Kidney (tissue), 14 donors: ENCODE results near the gene MISP. TPM values are rescaled to one million over a fixed set of nuclear protein-coding genes. Genes with fewer than 3 reads are reported as not detected.

ENCODE experiments used
- DNase-seq, 5 donors: peaks; one replicate each; pipeline ENCODE4 v3.0.0-alpha.2; 2013 to 2020
- FAIRE-seq: peaks from 2 replicates; lab custom pipeline; 2012; peaks lifted over from hg19 to GRCh38; lab: Jason Lieb, UNC
- H3K27ac ChIP-seq, 2 donors: one replicate each; pipeline ENCODE4 v1.7.0; 2013; ENCODE audit warnings: low read depth in 2 of 2, low read length in 2 of 2, inconsistent platforms in 1 of 2
- H3K27me3 ChIP-seq: one replicate; pipeline ENCODE4 v1.7.1; 2013; ENCODE audit warnings: low read length, inconsistent platforms; ENCODE audit not compliant: control insufficient read depth, insufficient read depth
- H3K36me3 ChIP-seq, 3 donors: one replicate each; pipeline versions ENCODE4 v1.7.0 to v1.7.1; 2013; ENCODE audit warnings: low read length in 3 of 3, control low read depth in 1 of 3, inconsistent platforms in 1 of 3; ENCODE audit not compliant: insufficient read depth in 3 of 3, control insufficient read depth in 2 of 3
- H3K4me1 ChIP-seq, 3 donors: one replicate each; pipeline versions ENCODE4 v1.7.0 to v1.7.1; 2013; ENCODE audit warnings: low read length in 3 of 3, inconsistent platforms in 1 of 3, low read depth in 1 of 3; ENCODE audit not compliant: control insufficient read depth in 2 of 3, insufficient read depth in 2 of 3
- H3K4me3 ChIP-seq, 3 donors: one replicate each; pipeline versions ENCODE4 v1.7.0 to v1.8.1; 2013; ENCODE audit warnings: low read length in 3 of 3, control low read depth in 1 of 3, inconsistent platforms in 1 of 3
- H3K9ac ChIP-seq, 3 donors: one replicate each; pipeline versions ENCODE4 v1.7.0 to v1.7.1; 2013; ENCODE audit warnings: low read length in 3 of 3, control low read depth in 1 of 3, inconsistent platforms in 1 of 3
- H3K9me3 ChIP-seq, 3 donors: one replicate each; pipeline versions ENCODE4 v1.7.0 to v1.7.1; 2013; ENCODE audit warnings: low read length in 3 of 3, control low read depth in 1 of 3, inconsistent platforms in 1 of 3; ENCODE audit not compliant: control insufficient read depth in 2 of 3, insufficient read depth in 1 of 3
- CTCF ChIP-seq: IDR thresholded peaks from 3 replicates; pipeline ENCODE4 v1.5.1; 2012; ENCODE audit warnings: mild to moderate bottlenecking, moderate library complexity, borderline replicate concordance; ENCODE audit not compliant: insufficient read depth; ENCODE audit errors: extremely low read depth
- intact Hi-C: fragments of 100-400 bp; cut with DNase I; formaldehyde crosslinking; loops from one replicate; pipeline ENCODE4 v1.11.1; 2022
- polyA plus RNA-seq: library from polyadenylated mRNA; stranded (reverse); fragments of 350-450 nt; fragmentation: Illumina TruSeq; extraction: RNeasy Lipid Tissue Mini Kit (QIAGEN cat#74804); gene quantifications from one replicate; pipeline ENCODE4 v1.2.3, GENCODE V29; 2014; ENCODE audit warnings: low read depth, low replicate concordance; ENCODE audit not compliant: insufficient read depth
- total RNA-seq: library from RNA; stranded (reverse); fragmentation: NEBNext Ultra II Directional; extraction: Animal tissue kit (Norgen Biotek cat#: 25700); gene quantifications from one replicate; pipeline ENCODE4 v1.2.1, GENCODE V29; 2021
- donor health status: control.
- donor health status: control.
- donor health status: control.
- donor health status: control.
- donor health status: control.
- donor health status: DM: yes; HTN: yes; CAD: no.
- donor health status: Normal renal cell carcinoma (clear cell type).

Gene MISP
- total and polyA plus RNA-seq, 2 donors from 2014 or later = 17.8 to 19.6 TPM

GRCh38 chr19:782878-783668 lies 32.2 kb downstream of the MISP start:
- no peak for TF ChIP-seq CTCF
- peak overlapping the region; percentile 26 to 60 (median 38) for H3K4me3 ChIP-seq
- H3K27ac ChIP-seq = peak overlapping the region; percentile 71 to 84
- FAIRE-seq (no peak), DNase-seq (peak in 3 of 5 donors; percentile 30 to 55 (median 37))
- no peaks in the 10 kb centered on the region for H3K9me3 ChIP-seq
- no peaks in the 10 kb centered on the region for H3K36me3 ChIP-seq
- H3K4me1 ChIP-seq = peaks cover 0 to 16% (median 0%) of the 10 kb centered on the region in 3 donors
- peak overlapping the region in 2 of 3 donors; percentile 33 to 69 for H3K9ac ChIP-seq
- H3K27me3 ChIP-seq = no peaks in the 10 kb centered on the region
- intact Hi-C loops = no loop called here

GRCh38 chr19:784541-784940 lies 33.6 kb downstream of the MISP start:
- intact Hi-C loops = no loop called here
- peak overlapping the region in 1 of 2 donors; percentile 36 for H3K27ac ChIP-seq
- peak overlapping the region in 1 of 3 donors; percentile 60 for H3K4me3 ChIP-seq
- no peaks in the 10 kb centered on the region for H3K9me3 ChIP-seq
- TF ChIP-seq CTCF = no peak
- FAIRE-seq = no peak
- no peaks in the 10 kb centered on the region for H3K27me3 ChIP-seq
- peaks cover 0 to 18% (median 0%) of the 10 kb centered on the region in 3 donors for H3K4me1 ChIP-seq
- H3K9ac ChIP-seq = no peak overlapping the region
- DNase-seq = peak in 3 of 5 donors; percentile 35 to 61 (median 59)
- no peaks in the 10 kb centered on the region for H3K36me3 ChIP-seq

GRCh38 chr19:787536-787935 lies 36.6 kb downstream of the MISP start:
- Histone ChIP-seq H3K4me1 (peaks cover 0 to 16% (median 0%) of the 10 kb centered on the region in 3 donors), H3K27me3 (no peaks in the 10 kb centered on the region), H3K9ac (no peak overlapping the region), H3K4me3 (no peak overlapping the region), H3K27ac (no peak overlapping the region), H3K9me3 (no peaks in the 10 kb centered on the region), H3K36me3 (no peaks in the 10 kb centered on the region)
- intact Hi-C loops = no loop called here
- DNase-seq = peak in 3 of 5 donors; percentile 49 to 70 (median 66)
- no peak for TF ChIP-seq CTCF
- FAIRE-seq = no peak
